Right kidney (tissue), 1 donor: ENCODE results near the gene MAN1C1.
"Not testable (repeated sequence)": the region's sequence is repeated elsewhere in the genome, so short reads cannot be mapped to it uniquely, and the experiment has no call there.

Experiments used
- DNase-seq: peaks from one replicate; pipeline ENCODE4 v3.0.0-alpha.2; 2016

The MAN1C1 gene

DNA sequence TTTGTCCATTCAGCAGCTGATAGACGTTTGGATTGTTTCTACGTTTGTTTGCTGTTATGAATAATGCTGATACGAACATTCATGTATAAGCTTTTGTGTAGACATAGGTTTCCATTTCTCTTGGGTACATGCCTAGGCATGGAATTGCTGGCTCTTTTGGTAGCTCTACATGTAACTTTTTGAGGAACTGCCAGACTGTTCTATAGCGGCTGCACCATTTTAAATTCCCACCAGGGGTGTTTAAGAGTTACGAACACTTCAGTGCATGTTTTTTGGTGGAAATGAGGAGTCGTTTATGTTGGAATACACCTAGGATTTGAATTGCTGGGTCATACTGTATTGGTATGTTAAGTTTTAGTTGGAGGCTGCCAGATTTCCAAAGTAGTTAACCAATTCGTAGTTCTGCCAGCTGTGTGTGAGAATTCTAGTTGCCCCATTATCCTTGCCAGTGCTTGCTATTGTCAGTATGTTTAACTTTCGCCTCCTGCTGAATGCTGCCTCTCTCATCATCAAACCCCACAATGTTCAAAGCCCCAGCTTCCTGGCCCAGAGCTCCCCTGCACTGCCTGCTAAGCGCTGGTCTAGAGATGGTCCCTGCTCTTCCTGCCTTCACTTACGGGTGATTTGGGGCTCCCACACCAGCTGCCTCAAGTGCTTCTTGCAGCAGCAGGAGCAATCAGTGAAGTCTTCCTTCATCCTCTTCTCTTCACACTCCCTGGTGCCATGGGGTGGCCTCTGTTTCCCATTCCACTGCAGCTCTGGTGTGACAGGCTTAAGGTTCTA is 81.0 kb downstream of the MAN1C1 start:
- DNase-seq, result no peak

- DNase-seq, result no peak
These were observed 81.7 kb downstream of the MAN1C1 start for GRCh38 chr1:25698252-25698651.

GRCh38 chr1:25699059-25699458 is 82.5 kb downstream of the MAN1C1 start:
- DNase-seq, result not testable (repeated sequence)

GRCh38 chr1:25699500-25700143 is 83.0 kb downstream of the MAN1C1 start:
- DNase-seq, result no peak

DNA sequence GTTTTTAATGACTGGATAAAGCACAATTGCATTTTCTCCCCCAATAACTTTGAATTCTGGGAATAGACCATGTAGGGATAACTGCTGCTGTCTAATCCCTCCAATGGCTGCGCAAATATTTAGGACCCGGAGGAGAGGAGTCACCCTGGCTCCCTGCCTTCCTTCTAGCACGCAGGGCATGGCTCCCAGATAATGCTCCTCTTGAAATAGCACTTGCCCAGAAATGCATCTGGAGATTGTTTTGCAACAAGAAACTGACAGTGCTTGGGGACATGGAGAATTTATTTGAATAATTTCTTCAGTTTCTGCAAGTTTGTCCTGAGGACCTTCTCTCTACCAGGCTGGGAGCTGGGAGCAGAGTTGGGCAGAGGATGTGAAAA is 83.5 kb downstream of the MAN1C1 start:
- DNase-seq, result no peak

GRCh38 chr1:25700626-25701025 is 84.0 kb downstream of the MAN1C1 start:
- DNase-seq, result no peak

DNA sequence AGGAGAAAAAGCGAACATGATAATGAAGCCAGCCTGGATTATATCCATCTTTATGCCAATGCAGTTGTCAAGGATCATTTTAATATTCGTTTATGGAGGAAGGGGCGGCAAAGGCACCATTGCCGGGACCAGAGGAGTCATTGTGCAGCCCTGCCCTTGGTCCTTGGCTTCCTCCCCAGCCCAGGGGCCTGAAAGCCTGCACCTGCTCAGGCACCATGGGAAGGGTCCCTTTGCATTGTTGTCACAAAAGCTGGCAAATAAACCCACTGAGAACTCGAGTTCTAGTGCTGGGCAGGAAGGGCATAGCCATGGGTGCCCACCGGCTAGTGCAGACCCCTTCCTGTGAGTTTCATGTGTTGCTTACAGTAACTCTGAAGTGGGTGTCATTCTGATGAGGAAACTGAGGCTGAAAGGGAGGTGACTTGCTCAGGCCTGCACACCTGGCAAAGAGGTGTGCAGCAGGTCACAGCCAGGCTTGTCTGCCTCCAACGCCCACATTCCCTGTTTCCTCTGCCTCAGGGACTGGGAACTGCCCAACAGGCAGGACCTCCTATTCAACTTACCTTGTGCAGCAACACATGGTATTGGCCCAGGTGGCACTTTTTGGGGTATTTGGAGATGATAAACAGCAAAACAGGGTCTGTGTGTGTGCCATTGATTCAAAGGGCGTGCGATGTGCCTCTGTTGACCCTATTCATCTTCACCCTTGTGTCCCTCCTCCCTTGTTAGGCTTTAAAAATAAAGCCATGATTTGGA is 84.6 kb downstream of the MAN1C1 start:
- DNase-seq, result no peak

GRCh38 chr1:25702101-25702775 is 85.6 kb downstream of the MAN1C1 start:
- DNase-seq, result no peak

DNA sequence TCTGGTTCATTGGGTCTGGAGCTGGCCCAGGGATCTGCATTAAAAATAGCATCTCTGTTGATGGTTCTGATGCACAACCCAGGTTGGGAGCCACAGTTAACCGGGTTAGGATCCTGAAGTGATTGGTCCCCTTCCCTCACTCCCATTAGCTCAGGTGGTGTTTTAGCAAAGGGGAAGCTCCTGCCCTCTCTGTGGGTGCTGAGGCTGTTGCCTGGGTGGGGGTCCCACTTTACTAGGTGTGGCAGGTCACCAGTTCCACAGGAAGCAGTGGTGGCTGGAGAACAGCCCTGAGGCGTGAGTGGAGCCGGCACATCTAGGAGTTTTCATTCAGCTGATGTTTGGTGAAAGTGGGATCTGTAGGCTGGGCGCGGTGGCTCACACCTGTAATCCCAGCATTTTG is 86.5 kb downstream of the MAN1C1 start:
- no peak for DNase-seq

DNA sequence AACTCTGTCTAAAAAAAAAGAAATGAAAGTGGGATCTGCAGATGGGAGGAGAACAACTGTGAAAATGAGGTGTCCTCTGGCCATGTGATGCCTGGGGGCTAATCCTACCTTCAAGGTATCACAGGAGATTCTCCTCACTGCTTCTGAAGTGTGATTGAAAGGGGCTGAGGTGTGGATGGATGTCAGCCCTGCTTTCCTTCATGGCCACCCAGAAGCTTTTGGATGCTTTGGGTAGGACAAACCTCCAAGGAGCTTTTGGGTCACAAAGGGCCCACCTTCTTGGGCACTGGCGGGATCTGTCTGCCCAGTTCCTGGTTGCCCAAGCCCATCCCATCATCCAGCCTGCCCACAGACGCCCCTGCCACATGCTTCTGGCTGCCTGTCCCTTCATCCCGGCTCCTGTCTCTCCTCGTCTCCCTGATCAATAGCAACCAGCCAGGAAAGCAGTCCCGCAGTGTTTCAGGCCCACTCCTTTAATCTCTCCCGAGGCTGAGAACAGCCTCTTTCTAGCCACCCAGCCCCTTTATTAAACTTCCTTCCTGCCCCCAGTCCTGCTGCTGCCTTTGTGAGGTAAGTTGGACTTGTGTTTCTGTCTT is 87.2 kb downstream of the MAN1C1 start:
- DNase-seq, result no peak

DNA sequence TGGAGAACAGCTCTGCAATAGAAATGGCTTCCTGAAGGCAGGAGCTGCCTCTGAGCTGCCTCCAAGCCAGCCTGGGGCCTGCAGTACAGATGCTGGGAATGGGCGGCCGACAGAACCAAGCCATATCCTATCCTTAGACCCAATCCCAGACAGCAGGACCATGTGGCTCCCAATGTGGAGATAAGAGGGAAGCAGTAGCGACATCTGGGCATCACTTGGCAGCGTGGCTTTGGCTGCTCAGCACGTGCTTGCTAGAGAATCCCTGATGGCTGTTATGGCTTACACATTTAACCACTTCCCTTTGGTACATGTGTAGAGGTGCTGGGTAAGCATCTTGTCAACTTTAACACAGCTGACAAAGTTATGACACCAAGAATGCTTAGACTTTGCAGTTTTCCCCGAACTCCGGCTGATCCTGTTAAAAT is 87.7 kb downstream of the MAN1C1 start:
- DNase-seq, result no peak

DNA sequence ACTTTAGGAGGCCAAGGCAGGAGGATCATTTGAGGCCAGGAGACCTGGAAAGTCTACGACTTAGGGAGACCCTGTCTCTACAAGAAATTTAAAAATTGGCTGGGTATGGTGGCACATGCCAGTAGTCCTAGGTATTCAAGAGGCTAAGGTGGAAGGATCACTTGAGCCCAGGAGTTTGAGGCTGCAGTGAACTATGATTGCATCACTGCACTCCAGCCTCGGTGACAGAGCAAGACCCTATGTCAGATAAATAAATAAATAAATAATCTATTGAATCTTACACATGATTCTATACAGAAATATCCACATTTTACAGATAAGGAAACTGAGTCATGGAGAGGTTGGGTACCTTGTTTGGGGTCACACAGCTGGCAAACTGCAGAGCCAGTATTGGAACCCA is 89.1 kb downstream of the MAN1C1 start:
- DNase-seq, result no peak

GRCh38 chr1:25706146-25707089 is 89.8 kb downstream of the MAN1C1 start:
- DNase-seq, result no peak

DNA sequence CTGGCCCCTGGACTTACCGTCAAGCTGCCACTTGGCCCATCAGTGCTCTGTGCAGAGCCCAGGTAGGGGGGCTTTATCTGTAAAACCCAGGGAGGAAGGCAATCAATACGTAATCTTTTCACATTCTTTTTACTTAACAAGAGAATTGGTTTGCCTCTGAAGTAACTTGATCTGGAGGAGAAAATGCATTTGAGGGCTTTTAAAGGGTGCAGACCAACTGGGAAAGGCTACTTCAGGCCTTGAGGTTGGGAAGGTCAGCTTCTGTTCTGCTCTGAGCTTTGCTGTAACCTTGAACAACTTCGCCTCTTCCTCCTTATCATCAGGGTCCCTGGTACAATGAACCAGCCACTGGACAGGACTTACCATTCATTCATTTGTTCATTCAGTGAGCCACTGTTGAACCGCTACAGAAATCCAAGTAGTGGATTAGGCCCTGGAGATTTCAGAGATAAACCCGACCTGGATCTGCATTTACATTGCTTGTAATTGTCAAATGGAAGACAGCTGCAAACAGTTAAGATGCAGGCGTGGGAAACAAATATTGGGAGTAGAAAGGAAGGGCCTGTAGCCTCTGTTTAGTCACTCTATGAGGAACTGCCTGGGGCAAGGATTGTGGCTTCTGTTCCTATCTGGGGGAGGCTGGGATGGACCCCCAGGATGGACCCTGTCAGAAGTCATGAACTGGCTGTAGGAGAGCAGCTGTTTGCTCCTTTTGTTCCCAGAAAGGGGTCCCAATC is 90.9 kb downstream of the MAN1C1 start:
- no peak for DNase-seq

DNA sequence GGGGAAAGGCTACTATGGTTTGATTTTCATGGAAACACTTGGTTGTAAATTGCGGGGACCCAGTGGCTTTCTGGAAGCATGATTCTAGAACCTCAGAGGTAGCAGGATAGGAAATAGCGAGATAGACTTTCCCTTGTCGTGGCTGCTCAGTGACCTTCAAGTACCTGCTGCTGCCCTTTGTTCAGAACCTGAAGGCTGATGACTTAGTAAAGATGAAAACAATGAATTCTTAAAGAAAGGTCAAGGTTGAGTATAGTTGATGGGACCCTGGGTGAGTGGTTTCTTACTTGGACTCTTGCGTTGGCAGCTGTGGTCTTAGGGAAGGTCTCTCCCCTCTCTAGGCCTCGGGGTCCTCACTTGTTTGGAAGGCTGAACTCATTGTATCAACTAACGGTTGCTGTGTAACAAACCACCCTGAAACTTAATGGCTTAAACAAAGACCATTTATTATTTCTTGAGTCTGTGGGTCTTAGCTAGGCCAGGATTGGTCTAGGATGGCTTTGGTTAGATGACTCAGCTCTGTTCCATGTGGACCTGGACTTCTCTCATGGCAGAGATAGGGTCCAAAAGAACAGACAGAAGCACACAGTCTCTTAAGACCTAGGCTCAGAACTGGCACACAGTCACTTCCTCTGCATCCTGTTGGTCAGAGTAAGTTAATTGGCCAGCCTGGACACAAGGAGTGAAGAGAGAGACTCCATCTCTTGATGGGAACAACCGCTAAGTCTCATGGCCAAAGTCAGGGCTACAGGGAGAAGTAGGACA is 94.2 kb downstream of the MAN1C1 start:
- DNase-seq, result no peak

- no peak for DNase-seq
These were observed 95.1 kb downstream of the MAN1C1 start for GRCh38 chr1:25711555-25712298.

DNA sequence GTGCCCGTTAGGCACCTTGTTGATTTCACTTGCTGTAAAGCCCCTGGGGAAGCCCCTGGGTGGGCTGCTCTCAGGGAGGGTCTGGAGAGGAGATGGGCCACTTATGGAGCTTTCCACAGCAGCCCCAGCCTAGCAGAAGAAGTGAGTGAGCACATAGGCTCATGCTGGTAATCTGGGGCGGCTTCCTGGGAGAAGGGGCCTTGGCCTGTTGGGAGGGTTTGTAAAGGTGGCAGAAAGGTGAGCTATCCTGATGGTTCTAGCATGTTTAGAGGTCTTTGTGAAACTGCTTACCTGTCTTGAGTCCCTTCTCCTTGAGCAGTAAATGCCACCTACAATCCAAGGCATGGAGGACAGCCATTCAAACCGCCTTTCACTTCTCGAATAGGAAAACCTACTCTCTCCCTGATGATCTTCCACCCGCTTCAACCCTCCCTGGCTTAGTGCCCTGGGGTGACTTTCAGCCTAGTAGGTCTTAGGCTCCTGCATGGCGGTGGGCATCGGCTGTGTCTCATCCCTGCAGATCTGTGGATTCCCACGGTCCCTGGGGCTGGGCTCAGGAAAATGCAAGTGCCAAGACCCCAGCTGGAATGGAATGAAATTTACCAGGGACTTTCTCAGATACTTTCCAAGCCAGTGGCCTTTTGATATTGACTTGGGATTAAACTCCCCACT is 95.8 kb downstream of the MAN1C1 start:
- DNase-seq, result no peak

DNA sequence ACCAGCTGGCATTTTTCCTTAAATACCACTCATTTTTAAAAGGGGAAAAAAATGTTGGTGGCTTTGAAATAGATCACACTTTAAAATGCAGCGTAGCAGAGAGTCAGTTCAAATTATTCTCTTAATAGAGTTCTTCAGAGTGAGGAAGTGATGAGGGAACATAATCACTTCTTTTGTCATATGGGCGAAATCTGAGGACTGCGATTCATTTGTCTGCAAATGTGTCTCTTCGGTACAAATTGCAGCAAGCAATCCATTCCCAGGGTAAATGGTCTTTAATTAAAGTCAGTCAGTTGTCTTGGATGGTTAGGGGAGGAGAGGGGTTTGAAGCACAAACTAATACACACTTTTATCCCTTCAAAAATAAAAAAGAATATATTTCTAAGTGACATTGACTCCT is 97.4 kb downstream of the MAN1C1 start:
- no peak for DNase-seq
